Measurements from ENCODE around the gene BNIP5.

DNA sequence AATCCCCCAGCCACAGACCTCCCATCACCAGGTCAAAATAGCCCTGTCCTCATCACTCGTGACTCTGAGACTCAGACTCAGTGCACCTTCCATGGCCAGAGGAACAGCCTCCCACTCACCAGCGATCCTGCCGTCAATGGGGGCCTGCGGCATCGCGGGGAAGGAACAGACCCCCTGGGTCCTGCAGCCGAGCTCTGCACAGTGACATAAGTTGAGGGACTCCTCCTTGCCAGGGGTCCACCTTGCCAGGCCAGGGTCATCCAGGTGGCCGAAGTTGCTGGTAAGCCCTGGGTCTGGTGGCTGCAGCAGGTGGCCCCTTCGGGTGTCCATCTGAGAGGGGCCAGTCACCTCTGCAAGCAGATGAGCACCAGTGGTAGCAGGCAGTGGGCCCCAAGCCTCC lies 34.5 kb upstream of the BNIP5 start:
- TF ChIP-seq, protein P1, sequence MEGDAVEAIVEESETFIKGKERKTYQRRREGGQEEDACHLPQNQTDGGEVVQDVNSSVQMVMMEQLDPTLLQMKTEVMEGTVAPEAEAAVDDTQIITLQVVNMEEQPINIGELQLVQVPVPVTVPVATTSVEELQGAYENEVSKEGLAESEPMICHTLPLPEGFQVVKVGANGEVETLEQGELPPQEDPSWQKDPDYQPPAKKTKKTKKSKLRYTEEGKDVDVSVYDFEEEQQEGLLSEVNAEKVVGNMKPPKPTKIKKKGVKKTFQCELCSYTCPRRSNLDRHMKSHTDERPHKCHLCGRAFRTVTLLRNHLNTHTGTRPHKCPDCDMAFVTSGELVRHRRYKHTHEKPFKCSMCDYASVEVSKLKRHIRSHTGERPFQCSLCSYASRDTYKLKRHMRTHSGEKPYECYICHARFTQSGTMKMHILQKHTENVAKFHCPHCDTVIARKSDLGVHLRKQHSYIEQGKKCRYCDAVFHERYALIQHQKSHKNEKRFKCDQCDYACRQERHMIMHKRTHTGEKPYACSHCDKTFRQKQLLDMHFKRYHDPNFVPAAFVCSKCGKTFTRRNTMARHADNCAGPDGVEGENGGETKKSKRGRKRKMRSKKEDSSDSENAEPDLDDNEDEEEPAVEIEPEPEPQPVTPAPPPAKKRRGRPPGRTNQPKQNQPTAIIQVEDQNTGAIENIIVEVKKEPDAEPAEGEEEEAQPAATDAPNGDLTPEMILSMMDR (CRISPR knock-in tag; IDR thresholded peaks at IDR 0.05), result no peak
- TF ChIP-seq FOXM1 (CRISPR knock-in tag; IDR thresholded peaks at IDR 0.05) (no peak), ARNTL (CRISPR knock-in tag; IDR thresholded peaks at IDR 0.05) (no peak), NONO (IDR thresholded peaks at IDR 0.05) (no peak), NONO (CRISPR knock-in tag; conservative IDR thresholded peaks at IDR 0.05) (no peak)

Measured in HepG2 (cell line).